Measurements from ENCODE around the gene KEAP1. TPM values are rescaled to one million over a fixed set of nuclear protein-coding genes. Genes with fewer than 3 reads are reported as not detected.
"Not testable (repeated sequence)": the region's sequence is repeated elsewhere in the genome, so short reads cannot be mapped to it uniquely, and the experiment has no call there.

KEAP1 gene
- total RNA-seq, 1 experiment from 2014 or later: 141 TPM

GRCh38 chr19:10526887-10527286 is 23.7 kb upstream of the KEAP1 start:
- DNase-seq (ENCODE audit: low spot score); in situ Hi-C loops (cut with HindIII; ENCODE audit: low sequenced_read_pairs): not testable (repeated sequence)

GRCh38 chr19:10525636-10526035 is 22.5 kb upstream of the KEAP1 start:
- DNase-seq (ENCODE audit: low spot score): no peak
- in situ Hi-C loops (cut with HindIII; ENCODE audit: low sequenced_read_pairs): no loop called here

GRCh38 chr19:10523135-10523636 is 20.0 kb upstream of the KEAP1 start:
- DNase-seq (ENCODE audit: low spot score): no peak
- in situ Hi-C loops (cut with HindIII; ENCODE audit: low sequenced_read_pairs): no loop called here

GRCh38 chr19:10521461-10522171 is 18.5 kb upstream of the KEAP1 start:
- in situ Hi-C loops (cut with HindIII; ENCODE audit: low sequenced_read_pairs): no loop called here
- no peak for DNase-seq (ENCODE audit: low spot score)

GRCh38 chr19:10520652-10521318 is 17.6 kb upstream of the KEAP1 start:
- in situ Hi-C loops (cut with HindIII; ENCODE audit: low sequenced_read_pairs): no loop called here
- DNase-seq (ENCODE audit: low spot score): no peak

GRCh38 chr19:10519421-10519820 is 16.3 kb upstream of the KEAP1 start:
- DNase-seq (ENCODE audit: low spot score): no peak
- in situ Hi-C loops (cut with HindIII; ENCODE audit: low sequenced_read_pairs): no loop called here

- in situ Hi-C loops (cut with HindIII; ENCODE audit: low sequenced_read_pairs): no loop called here
- no peak for DNase-seq (ENCODE audit: low spot score)
Measured at GRCh38 chr19:10518444-10519361, 15.5 kb upstream of the KEAP1 start.

GRCh38 chr19:10517760-10518443 is 14.7 kb upstream of the KEAP1 start:
- in situ Hi-C loops (cut with HindIII; ENCODE audit: low sequenced_read_pairs): no loop called here
- DNase-seq (ENCODE audit: low spot score): peak; percentile 14

- DNase-seq (ENCODE audit: low spot score): peak; percentile 5
- in situ Hi-C loops (cut with HindIII; ENCODE audit: low sequenced_read_pairs): no loop called here
Measured at GRCh38 chr19:10517361-10517759, 14.2 kb upstream of the KEAP1 start, which contains the start of gene S1PR5. Gene S1PR5 (minus strand): TSS chr19:10517447. CDS start chr19:10515011, 2,436 bp downstream.

- DNase-seq (ENCODE audit: low spot score): no peak
- in situ Hi-C loops (cut with HindIII; ENCODE audit: low sequenced_read_pairs): no loop called here
Measured at GRCh38 chr19:10516671-10517286, 13.6 kb upstream of the KEAP1 start.

- in situ Hi-C loops (cut with HindIII; ENCODE audit: low sequenced_read_pairs): no loop called here
- no peak for DNase-seq (ENCODE audit: low spot score)
Measured at GRCh38 chr19:10516064-10516385, 12.9 kb upstream of the KEAP1 start.

- no peak for DNase-seq (ENCODE audit: low spot score)
- in situ Hi-C loops (cut with HindIII; ENCODE audit: low sequenced_read_pairs): no loop called here
Measured at GRCh38 chr19:10514211-10515145, 11.3 kb upstream of the KEAP1 start.

- in situ Hi-C loops (cut with HindIII; ENCODE audit: low sequenced_read_pairs): no loop called here
Measured at GRCh38 chr19:10513223-10513622, 10.1 kb upstream of the KEAP1 start.

GRCh38 chr19:10510301-10510802 is 7.2 kb upstream of the KEAP1 start:
- DNase-seq (ENCODE audit: low spot score): peak; percentile 5
- in situ Hi-C loops (cut with HindIII; ENCODE audit: low sequenced_read_pairs): no loop called here

More at GRCh38 chr19:10513223-10513622, 10.1 kb upstream of the KEAP1 start:
- DNase-seq (ENCODE audit: low spot score): no peak

- DNase-seq (ENCODE audit: low spot score): no peak
- in situ Hi-C loops (cut with HindIII; ENCODE audit: low sequenced_read_pairs): no loop called here
Measured at GRCh38 chr19:10508707-10509106, 5.6 kb upstream of the KEAP1 start.

- in situ Hi-C loops (cut with HindIII; ENCODE audit: low sequenced_read_pairs): no loop called here
- no peak for DNase-seq (ENCODE audit: low spot score)
Measured at GRCh38 chr19:10508036-10508435, 4.9 kb upstream of the KEAP1 start.

- in situ Hi-C loops (cut with HindIII; ENCODE audit: low sequenced_read_pairs): no loop called here
- peak; percentile 52 for DNase-seq (ENCODE audit: low spot score)
Measured at GRCh38 chr19:10505583-10506229, 2.5 kb upstream of the KEAP1 start.
